HG03469 (cell line): Measurements from ENCODE around the gene SELENOV.

ENCODE experiments used
- ATAC-seq: cut with Tn5 transposase; IDR thresholded peaks from one replicate; pipeline ENCODE4 v1.9.1; 2021; ENCODE audit warnings: mild to moderate bottlenecking, moderate library complexity, moderate number of reproducible peaks; ENCODE audit not compliant: unreplicated experiment

Gene SELENOV

GRCh38 chr19:39518975-39519374 lies 4.0 kb downstream of the SELENOV start:
- ATAC-seq, result no peak

- ATAC-seq, result no peak
Observed at GRCh38 chr19:39520541-39521484, 5.9 kb downstream of the SELENOV start.

- no peak for ATAC-seq
Observed at GRCh38 chr19:39524495-39524894, 9.6 kb downstream of the SELENOV start.

GRCh38 chr19:39525205-39525604 lies 10.3 kb downstream of the SELENOV start:
- ATAC-seq, result no peak

GRCh38 chr19:39531834-39532232 lies 16.9 kb downstream of the SELENOV start:
- ATAC-seq, result no peak

- peak; percentile 66 for ATAC-seq
Observed at GRCh38 chr19:39532233-39533002, 17.5 kb downstream of the SELENOV start, which contains the start of gene EID2B. EID2B (minus strand) TSS chr19:39532852; CDS start chr19:39532802, 50 bp downstream.

- ATAC-seq, result no peak
Observed at GRCh38 chr19:39533003-39533512, 18.1 kb downstream of the SELENOV start.

- no peak for ATAC-seq
Observed at GRCh38 chr19:39533791-39534190, 18.9 kb downstream of the SELENOV start.

GRCh38 chr19:39539165-39539517 lies 24.2 kb downstream of the SELENOV start:
- no peak for ATAC-seq

GRCh38 chr19:39539518-39540332 lies 24.8 kb downstream of the SELENOV start, which contains the start of gene EID2:
EID2 (minus strand) TSS chr19:39540161; CDS start chr19:39540079, 82 bp downstream.
- ATAC-seq, result peak; percentile 42

GRCh38 chr19:39540333-39540673 lies 25.4 kb downstream of the SELENOV start:
- no peak for ATAC-seq

GRCh38 chr19:39542206-39542605 lies 27.3 kb downstream of the SELENOV start:
- ATAC-seq, result no peak

- no peak for ATAC-seq
Observed at GRCh38 chr19:39543477-39543857, 28.5 kb downstream of the SELENOV start.

GRCh38 chr19:39544226-39544903 lies 29.4 kb downstream of the SELENOV start:
- no peak for ATAC-seq

- ATAC-seq, result no peak
Observed at GRCh38 chr19:39544911-39545310, 30.0 kb downstream of the SELENOV start.

GRCh38 chr19:39546599-39546998 lies 31.7 kb downstream of the SELENOV start:
- no peak for ATAC-seq

- no peak for ATAC-seq
Observed at GRCh38 chr19:39550197-39550596, 35.3 kb downstream of the SELENOV start.

GRCh38 chr19:39553082-39553652 lies 38.2 kb downstream of the SELENOV start:
- ATAC-seq, result no peak

GRCh38 chr19:39554701-39555311 lies 39.9 kb downstream of the SELENOV start:
- ATAC-seq, result no peak
